Hepatocyte (in vitro differentiated cells): ENCODE data around the gene FBN1. TPM values are rescaled to one million over a fixed set of nuclear protein-coding genes. Genes with fewer than 3 reads are reported as not detected.
A peak's percentile ranks its signal among the peaks of the same experiment; 100 is the strongest.

Experiments used
- DNase-seq: peaks from one replicate; pipeline ENCODE4 v3.0.0-alpha.2; 2016; ENCODE audit warnings: low spot score
- H2AFZ ChIP-seq: fragments of 200-600 bp; sonication (generic); 2 replicates; pipeline ENCODE4 v1.6.0; 2016; ENCODE audit warnings: antibody characterized with exemption, mild to moderate bottlenecking
- H3K27ac ChIP-seq: fragments of 200-600 bp; sonication (generic); 2 replicates; pipeline ENCODE4 v1.5.1; 2016; ENCODE audit warnings: mild to moderate bottlenecking
- H3K27me3 ChIP-seq: fragments of 200-600 bp; sonication (generic); 2 replicates; pipeline ENCODE4 v1.6.1; 2016
- H3K36me3 ChIP-seq: fragments of 200-600 bp; sonication (generic); replicated peaks from 2 replicates; pipeline ENCODE4 v1.5.1; 2016; ENCODE audit warnings: low read depth; ENCODE audit not compliant: insufficient read depth
- H3K4me1 ChIP-seq: fragments of 200-600 bp; sonication (generic); 2 replicates; pipeline ENCODE4 v1.5.1; 2016; ENCODE audit warnings: mild to moderate bottlenecking, moderate library complexity; ENCODE audit not compliant: insufficient read depth
- H3K4me2 ChIP-seq: fragments of 200-600 bp; sonication (generic); 2 replicates; pipeline ENCODE4 v1.6.0; 2016
- H3K4me3 ChIP-seq: fragments of 200-600 bp; sonication (generic); 2 replicates; pipeline ENCODE4 v1.5.1; 2016; ENCODE audit warnings: mild to moderate bottlenecking
- H3K79me2 ChIP-seq: fragments of 200-600 bp; sonication (generic); 2 replicates; pipeline ENCODE4 v1.6.0; 2017; ENCODE audit warnings: mild to moderate bottlenecking
- H3K9me2 ChIP-seq: fragments of 200-600 bp; sonication (generic); replicated peaks from 2 replicates; pipeline ENCODE4 v1.6.0; 2017; ENCODE audit warnings: mild to moderate bottlenecking; ENCODE audit not compliant: insufficient read depth
- H3K9me3 ChIP-seq: fragments of 200-600 bp; sonication (generic); 2 replicates; pipeline ENCODE4 v1.5.1; 2016; ENCODE audit warnings: low read depth, mild to moderate bottlenecking
- H4K20me1 ChIP-seq: fragments of 200-600 bp; sonication (generic); 2 replicates; pipeline ENCODE4 v1.6.0; 2016; ENCODE audit warnings: mild to moderate bottlenecking; ENCODE audit not compliant: insufficient read depth, poor library complexity, severe bottlenecking
- EZH2 ChIP-seq: fragments of 200-600 bp; sonication (generic); IDR thresholded peaks from 2 replicates; pipeline ENCODE4 v1.6.1; 2016; ENCODE audit warnings: antibody characterized with exemption, mild to moderate bottlenecking, borderline replicate concordance
- EZH2phosphoT487 ChIP-seq: fragments of 200-600 bp; sonication (generic); IDR thresholded peaks from one replicate; pipeline ENCODE4 v1.6.1; 2018; ENCODE audit warnings: antibody characterized with exemption, mild to moderate bottlenecking, low read depth, moderate library complexity; ENCODE audit not compliant: unreplicated experiment, severe bottlenecking
- WGBS: methylation state at CpG from one replicate; pipeline ENCODE4 v1.1.6; 2016; ENCODE audit warnings: low lambda C conversion rate; ENCODE audit errors: missing lambda C conversion rate; 5-methylcytosine and 5-hydroxymethylcytosine counted together
- polyA plus RNA-seq: library from polyadenylated mRNA; unstranded; fragments of >200 nt; fragmentation: Nextera tagmentation; extraction: Ambion mirVana; gene quantifications from 2 replicates; pipeline ENCODE4 v1.2.1, GENCODE V29; 2016
- total RNA-seq: library from RNA; depleted of rRNA; stranded (reverse); fragments of >200 nt; gene quantifications from 2 replicates; pipeline ENCODE4 v1.2.3, GENCODE V29; 2014
- TF ChIP-seq, protein P1 (sequence below): fragments of 200-600 bp; sonication (generic); IDR thresholded peaks from 2 replicates; pipeline ENCODE4 v1.5.1; 2016; ENCODE audit warnings: antibody characterized with exemption, mild to moderate bottlenecking; ENCODE audit not compliant: poor library complexity

Gene FBN1
- total and polyA plus RNA-seq, 2 experiments from 2014 or later = 76.6 to 199 TPM

DNA sequence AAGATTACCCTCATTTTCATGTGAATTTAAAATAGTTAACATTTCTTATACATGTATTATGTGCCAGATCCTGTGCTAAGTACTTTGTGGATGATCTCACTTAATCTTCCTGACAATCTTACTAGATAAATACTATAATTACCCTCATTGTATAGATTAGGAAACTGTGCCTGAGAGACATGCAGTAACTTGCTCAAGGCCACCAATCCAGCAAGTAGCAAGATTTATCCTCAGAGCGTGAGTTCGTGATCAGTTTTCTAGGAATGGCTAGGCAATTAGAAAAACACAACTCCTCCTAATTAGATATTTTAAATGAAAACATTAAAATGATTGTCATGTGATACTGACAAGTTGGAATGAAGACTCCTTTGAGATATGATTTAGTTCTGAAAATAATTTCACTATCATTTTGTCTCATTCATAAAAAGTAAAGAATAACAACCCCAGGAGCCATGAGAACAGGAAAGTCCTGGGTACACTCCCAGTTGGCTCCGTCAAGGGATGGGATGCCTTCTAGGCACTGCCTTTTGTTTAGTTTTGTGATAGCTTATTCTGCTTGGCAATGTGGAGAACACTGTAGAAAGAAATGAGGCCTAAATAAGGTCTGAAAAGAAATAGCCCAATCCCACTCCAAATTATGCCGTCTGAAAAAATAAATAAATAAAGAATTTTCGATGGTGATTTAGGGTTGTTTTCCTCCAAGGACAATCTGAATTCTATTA lies 61.3 kb downstream of the FBN1 start:
- TF ChIP-seq, protein P1, sequence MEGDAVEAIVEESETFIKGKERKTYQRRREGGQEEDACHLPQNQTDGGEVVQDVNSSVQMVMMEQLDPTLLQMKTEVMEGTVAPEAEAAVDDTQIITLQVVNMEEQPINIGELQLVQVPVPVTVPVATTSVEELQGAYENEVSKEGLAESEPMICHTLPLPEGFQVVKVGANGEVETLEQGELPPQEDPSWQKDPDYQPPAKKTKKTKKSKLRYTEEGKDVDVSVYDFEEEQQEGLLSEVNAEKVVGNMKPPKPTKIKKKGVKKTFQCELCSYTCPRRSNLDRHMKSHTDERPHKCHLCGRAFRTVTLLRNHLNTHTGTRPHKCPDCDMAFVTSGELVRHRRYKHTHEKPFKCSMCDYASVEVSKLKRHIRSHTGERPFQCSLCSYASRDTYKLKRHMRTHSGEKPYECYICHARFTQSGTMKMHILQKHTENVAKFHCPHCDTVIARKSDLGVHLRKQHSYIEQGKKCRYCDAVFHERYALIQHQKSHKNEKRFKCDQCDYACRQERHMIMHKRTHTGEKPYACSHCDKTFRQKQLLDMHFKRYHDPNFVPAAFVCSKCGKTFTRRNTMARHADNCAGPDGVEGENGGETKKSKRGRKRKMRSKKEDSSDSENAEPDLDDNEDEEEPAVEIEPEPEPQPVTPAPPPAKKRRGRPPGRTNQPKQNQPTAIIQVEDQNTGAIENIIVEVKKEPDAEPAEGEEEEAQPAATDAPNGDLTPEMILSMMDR = no peak
- no peak for TF ChIP-seq EZH2
- TF ChIP-seq EZH2phosphoT487 = no peak
- DNase-seq = no peak
- H3K9me2 ChIP-seq = no peaks in the 10 kb centered on the region
- H3K9me3 ChIP-seq = no peaks in the 10 kb centered on the region
- H3K4me2 ChIP-seq = no peak overlapping the region
- H4K20me1 ChIP-seq = no peaks in the 10 kb centered on the region
- no peaks in the 10 kb centered on the region for H3K27me3 ChIP-seq
- H3K79me2 ChIP-seq = no peaks in the 10 kb centered on the region
- no peaks in the 10 kb centered on the region for H3K4me1 ChIP-seq
- no peak overlapping the region for H3K27ac ChIP-seq
- no peak overlapping the region for H2AFZ ChIP-seq
- no peaks in the 10 kb centered on the region for H3K36me3 ChIP-seq
- WGBS = 91% methylated on average over 5 of the region's 5 CpGs
- no peak overlapping the region for H3K4me3 ChIP-seq

DNA sequence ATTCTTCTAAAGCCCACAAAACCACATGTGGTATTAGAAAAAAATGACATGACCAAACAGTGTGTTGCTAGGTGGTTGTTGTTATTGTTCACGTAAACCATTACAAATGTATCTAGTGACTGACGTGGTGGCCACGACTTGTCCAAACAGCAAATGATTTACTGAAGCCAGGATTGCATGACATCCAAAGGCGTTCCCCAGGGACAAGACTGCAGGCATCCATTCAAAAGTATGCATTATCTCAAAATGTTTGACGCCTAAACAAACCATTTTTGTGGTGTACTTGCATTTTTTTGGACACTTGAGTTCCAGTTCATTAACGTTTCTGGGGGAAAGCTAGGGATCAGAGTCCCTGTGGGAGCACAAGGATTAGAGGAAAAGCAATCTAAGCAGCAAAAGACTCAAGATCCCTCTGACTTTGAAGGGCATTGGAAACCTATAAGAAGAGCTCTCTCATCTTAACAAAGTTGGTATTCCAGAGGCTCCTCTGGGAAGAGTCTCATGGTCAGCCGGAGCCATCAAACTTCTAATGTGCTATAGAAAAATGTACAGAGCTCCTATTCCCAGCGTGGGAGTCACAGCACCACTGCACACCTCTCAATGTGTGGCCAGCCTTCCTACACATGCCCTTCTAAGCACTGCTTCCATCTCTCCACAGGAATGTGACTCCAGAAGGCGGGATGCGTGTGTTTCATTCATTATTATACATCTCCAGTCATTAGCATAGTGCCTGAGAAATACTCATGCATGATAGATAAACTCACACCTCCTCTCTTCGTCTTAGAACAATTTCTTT lies 62.9 kb downstream of the FBN1 start:
- TF ChIP-seq, protein P1 = no peak
- no peak for TF ChIP-seq EZH2
- TF ChIP-seq EZH2phosphoT487 = no peak
- no peaks in the 10 kb centered on the region for H3K4me1 ChIP-seq
- peak overlapping the region; percentile 22 for H3K27ac ChIP-seq
- H3K27me3 ChIP-seq = no peaks in the 10 kb centered on the region
- no peak overlapping the region for H3K4me3 ChIP-seq
- H3K9me2 ChIP-seq = no peaks in the 10 kb centered on the region
- WGBS = 71% methylated on average over 11 of the region's 11 CpGs
- H3K9me3 ChIP-seq = no peaks in the 10 kb centered on the region
- DNase-seq = no peak
- H3K4me2 ChIP-seq = no peak overlapping the region
- H3K79me2 ChIP-seq = peaks cover 5% of the 10 kb centered on the region
- no peaks in the 10 kb centered on the region for H4K20me1 ChIP-seq
- H2AFZ ChIP-seq = no peak overlapping the region
- H3K36me3 ChIP-seq = no peaks in the 10 kb centered on the region

DNA sequence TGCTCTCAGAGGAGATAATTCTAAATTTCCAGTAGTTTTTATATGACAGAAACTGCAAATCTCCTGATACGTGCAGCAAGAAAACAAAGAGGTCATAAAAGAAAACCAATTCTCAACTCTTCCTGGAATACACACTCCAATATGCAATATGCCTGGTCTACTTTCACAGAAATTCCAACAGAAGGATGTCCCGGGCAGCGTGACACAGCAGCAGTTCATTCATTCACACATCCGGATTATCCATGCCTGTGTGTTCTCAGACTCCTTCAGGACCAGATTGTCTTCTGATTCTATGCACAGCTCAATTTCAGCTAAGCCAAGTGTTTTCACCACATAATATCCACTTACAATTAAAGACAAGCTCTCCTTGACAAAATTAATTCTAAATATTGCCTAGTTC lies 64.3 kb downstream of the FBN1 start:
- no peak for DNase-seq
- Histone ChIP-seq H3K36me3 (no peaks in the 10 kb centered on the region), H2AFZ (no peak overlapping the region), H3K27me3 (no peaks in the 10 kb centered on the region), H3K9me2 (no peaks in the 10 kb centered on the region), H3K27ac (peak overlapping the region; percentile 22), H3K79me2 (peaks cover 5% of the 10 kb centered on the region), H3K9me3 (no peaks in the 10 kb centered on the region), H3K4me2 (no peak overlapping the region), H3K4me1 (no peaks in the 10 kb centered on the region), H3K4me3 (no peak overlapping the region), H4K20me1 (no peaks in the 10 kb centered on the region)
- TF ChIP-seq EZH2phosphoT487 (no peak), EZH2 (no peak)
- TF ChIP-seq, protein P1 = no peak
- 79% methylated on average over 4 of the region's 4 CpGs for WGBS
